GM21723 (cell line): ENCODE data around the gene TBC1D24.

ENCODE experiments used
- ATAC-seq: cut with Tn5 transposase; IDR thresholded peaks from one replicate; pipeline ENCODE4 v1.9.1; 2021; ENCODE audit warnings: mild to moderate bottlenecking, moderate library complexity; ENCODE audit not compliant: unreplicated experiment

Gene TBC1D24

GRCh38 chr16:2481676-2482075 lies 6.7 kb downstream of the TBC1D24 start:
- ATAC-seq = no peak

GRCh38 chr16:2482249-2482648 lies 7.3 kb downstream of the TBC1D24 start:
- ATAC-seq = no peak

GRCh38 chr16:2482708-2483534 lies 8.0 kb downstream of the TBC1D24 start:
- ATAC-seq = no peak

GRCh38 chr16:2483939-2484897 lies 9.3 kb downstream of the TBC1D24 start:
- no peak for ATAC-seq

- ATAC-seq = no peak
Observed at GRCh38 chr16:2484898-2485508, 10.1 kb downstream of the TBC1D24 start.

GRCh38 chr16:2485811-2486507 lies 11.0 kb downstream of the TBC1D24 start:
- ATAC-seq = no peak

- peak; percentile 75 for ATAC-seq
Observed at GRCh38 chr16:2486645-2487516, 12.0 kb downstream of the TBC1D24 start.

- no peak for ATAC-seq
Observed at GRCh38 chr16:2487517-2487842, 12.6 kb downstream of the TBC1D24 start.

- no peak for ATAC-seq
Observed at GRCh38 chr16:2487903-2488531, 13.1 kb downstream of the TBC1D24 start.

GRCh38 chr16:2489581-2489980 lies 14.7 kb downstream of the TBC1D24 start:
- ATAC-seq = no peak

- no peak for ATAC-seq
Observed at GRCh38 chr16:2490190-2491105, 15.5 kb downstream of the TBC1D24 start.

GRCh38 chr16:2492292-2492691 lies 17.4 kb downstream of the TBC1D24 start:
- ATAC-seq = no peak

- no peak for ATAC-seq
Observed at GRCh38 chr16:2493605-2494004, 18.7 kb downstream of the TBC1D24 start.

- no peak for ATAC-seq
Observed at GRCh38 chr16:2494616-2495015, 19.7 kb downstream of the TBC1D24 start.

GRCh38 chr16:2495041-2495440 lies 20.1 kb downstream of the TBC1D24 start:
- ATAC-seq = no peak

GRCh38 chr16:2496223-2497115 lies 21.5 kb downstream of the TBC1D24 start:
- no peak for ATAC-seq

GRCh38 chr16:2497116-2497630 lies 22.2 kb downstream of the TBC1D24 start:
- ATAC-seq = no peak
